Stimulated activated CD4-positive, alpha-beta T cell treated with anti-CD3 and anti-CD28 coated beads, Interleukin-4, amount 100 ng/mL, for 1 hour (primary cell): ENCODE measurements around the gene RALGAPA2.

Source experiments
- DNase-seq: peaks from one replicate; pipeline ENCODE4 v3.0.0-alpha.2; 2020

Gene RALGAPA2

DNA sequence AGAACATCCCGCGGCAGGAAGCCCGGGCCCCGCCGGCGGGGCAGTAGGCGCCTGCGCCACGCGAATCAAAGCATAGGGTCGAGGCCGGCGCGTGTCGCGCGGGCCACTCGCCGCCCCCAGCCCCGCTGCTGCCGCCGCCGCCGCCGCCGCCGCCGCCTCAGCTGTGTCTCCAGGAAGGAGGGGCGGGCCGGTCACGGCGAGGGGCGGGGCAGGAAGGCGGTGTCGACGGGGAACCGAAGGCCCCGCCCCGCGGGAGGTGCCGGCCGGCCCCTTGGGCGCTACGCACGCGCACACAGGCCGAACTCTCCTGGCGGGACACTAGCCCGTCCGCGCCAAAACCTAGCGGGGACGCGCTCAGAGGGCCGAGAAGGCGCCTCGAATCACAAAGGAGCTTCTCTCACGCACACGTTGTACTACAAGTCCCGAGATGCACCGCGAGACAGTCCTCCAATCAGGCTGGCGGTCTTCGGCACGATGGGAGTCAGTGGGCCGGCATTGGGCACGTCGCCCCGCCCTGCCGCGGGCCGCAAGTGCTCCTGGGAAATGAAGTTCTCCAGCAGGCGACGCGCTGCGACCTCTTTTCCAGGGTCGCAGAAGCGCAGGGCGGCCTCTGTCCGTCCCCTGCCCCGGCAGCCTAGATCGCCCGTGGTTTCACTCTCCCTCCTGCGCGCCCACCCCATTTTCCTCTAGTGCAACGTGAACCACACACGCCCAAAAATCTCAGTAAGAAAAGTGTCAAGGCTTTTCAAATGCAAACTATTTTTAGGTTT lies at the start of gene RALGAPA2:
Gene RALGAPA2, minus strand, starts transcription at position 171 of the 770 bp plus-strand sequence. Its CDS starts 164 bp downstream, at position 7.
- DNase-seq: peak; percentile 97

DNA sequence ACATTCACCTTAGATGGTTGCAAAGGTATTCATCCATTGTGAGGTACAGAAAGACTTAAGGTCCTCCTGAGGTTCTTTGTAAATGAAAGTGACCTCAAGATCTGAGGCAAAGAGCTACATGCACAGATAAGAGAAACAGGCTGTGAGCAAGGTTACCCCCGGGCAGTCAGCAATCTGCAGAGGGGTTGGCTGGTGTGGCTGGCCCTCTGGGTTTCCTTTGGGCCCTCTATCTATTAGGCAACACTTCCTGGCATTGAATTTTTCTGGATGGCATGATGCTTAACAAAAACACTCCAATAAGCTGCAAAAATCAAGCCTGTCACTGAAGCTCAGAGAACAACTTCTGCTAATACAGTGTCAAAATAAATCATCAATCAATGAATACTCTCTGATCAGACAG lies 48.9 kb upstream of the RALGAPA2 start:
- no peak for DNase-seq

DNA sequence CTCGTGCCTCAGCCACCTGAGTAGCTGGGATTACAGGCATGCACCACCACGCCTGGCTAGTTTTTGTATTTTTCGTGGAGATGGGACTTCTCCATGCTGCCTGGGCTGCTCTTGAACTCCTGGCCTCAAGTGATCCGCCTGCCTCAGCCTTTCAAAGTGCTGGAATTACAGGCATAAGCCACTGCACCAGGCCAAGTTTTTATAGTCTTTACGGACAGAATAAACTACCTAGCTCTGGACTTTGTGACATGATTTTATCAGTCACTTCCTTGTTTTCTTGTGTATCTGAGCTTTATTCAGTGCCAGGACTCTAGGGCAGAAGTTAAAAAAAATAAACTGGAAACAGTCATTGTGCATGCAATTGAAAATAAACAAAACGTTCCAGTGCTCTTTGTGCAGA lies 46.7 kb upstream of the RALGAPA2 start:
- DNase-seq: no peak

DNA sequence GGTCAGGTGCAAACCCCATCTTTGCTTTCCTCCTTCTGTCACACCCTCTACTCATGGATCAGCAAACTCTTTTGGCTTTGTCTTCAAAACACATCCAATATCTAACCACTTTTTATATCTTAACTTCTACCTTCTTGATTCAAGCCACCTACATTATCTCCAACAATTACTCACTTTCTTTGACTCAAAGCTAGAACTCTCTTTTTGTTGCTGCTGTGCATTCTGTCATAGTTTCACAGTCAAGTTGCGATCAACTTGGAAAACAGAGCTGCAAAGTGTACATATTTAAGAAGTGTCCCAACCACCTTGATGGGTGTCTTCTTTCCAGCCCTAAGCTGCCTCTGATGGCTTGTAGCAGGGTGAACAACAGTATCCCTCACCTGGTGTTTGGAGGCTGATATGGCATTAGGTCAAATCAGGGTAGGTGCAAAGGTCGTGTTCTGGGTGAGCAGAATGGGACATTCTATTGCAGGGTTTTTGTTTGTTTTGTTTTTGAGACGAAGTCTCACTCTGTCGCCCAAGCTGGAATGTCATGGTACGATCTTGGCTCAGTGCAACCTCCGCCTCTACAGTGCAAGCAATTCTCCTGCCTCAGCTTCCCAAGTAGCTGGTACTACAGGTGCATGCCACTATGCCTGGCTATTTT lies 43.4 kb upstream of the RALGAPA2 start:
- DNase-seq: no peak

DNA sequence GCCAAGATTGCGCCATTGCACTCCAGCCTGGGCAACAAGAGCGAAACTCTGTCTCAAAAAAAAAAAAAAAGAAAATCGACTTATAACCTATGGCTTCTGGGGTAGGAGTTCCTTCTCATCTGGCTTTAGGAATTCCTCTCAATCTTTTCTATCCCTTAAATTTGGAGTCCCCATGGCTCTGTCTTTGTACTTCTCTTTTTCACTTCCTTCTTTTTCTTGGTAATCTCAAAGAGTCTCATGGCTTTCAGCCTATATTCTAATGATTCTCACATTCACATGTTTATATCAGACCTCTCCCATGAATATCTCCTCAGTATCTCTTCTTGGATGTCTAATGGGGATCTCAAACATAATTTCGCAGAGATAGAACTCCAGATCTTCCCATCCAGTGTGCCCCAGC lies 42.8 kb upstream of the RALGAPA2 start:
- DNase-seq: no peak

DNA sequence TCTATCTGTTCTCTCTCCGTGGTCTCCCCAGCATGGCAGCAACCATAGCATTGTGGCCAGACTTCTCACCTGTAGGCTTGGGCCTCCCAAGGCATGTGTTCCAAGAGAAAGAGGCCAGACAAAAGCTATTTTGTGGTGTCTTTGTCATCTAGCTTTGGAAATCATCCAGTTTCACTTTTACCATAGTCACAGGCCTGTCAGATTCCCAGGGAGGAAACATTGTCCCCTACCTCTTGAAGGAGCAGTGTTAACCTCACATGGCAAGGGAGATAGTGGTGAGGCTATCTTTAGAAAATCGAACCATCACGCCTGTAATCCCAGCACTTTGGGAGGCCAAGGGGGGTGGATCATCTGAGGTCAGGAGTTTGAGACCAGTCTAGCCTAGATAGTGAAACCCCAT lies 42.3 kb upstream of the RALGAPA2 start:
- DNase-seq: no peak

DNA sequence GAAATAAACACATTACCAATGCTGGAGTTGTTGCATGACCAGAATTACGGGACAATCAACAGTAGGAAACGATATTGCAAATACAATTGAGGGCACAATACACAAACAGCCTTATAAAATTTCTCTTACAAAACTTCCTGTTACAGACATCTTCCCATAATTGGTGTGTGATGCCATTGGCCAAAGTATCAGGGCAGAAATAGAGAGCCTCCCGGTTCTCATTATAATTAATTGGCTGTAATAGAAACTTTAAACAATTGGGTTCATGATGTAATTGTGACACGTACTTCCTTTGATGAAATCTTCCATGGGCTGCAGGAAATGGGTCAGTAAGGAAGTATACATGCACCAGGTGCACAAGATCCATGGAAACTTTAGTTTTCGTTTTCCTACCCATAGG lies 40.3 kb upstream of the RALGAPA2 start:
- no peak for DNase-seq

DNA sequence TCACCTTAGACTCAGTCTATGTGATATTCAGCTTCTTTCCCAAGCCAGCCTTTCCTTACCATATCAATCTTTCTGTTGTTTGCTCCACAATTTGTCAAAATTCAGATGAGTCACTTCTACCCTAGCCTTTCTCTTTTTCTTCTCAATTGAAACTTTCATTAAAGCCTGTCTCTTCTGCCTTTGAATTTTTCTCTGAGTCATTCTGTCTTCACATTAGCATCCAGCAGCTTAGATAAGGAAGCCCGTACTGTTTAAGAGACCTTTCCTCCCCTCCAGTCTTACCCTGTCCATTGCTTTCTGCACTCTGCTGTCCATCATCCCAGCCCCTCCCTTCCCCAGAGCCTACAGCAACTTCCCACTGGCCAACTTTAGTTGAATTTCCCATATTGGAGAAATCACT lies 34.9 kb upstream of the RALGAPA2 start:
- no peak for DNase-seq

DNA sequence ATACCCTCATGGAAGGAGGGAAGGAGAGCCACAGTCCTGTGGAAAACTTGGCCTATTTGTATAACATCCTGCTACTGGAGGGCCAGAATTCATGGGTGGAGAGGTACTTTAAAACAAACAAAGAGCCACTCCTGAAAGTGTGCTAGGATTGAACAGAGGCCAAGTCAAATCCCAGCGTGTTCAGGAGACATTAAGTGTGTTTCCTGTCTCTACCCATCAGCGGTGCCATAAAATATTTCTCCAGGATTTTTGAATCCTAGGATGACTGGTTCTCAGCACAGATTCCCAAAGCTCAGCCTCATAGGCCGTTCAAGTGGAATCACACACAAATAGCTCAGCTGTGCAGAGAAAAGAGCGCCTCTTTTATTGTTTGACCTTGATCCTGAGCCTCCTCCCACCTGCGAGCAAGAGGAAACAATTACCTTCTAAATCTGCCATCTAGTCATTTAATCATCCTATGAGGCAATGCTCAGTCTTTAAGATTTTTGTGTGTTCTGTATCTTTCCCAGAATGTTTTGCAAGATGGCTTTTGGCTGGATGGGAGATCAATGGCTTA lies 31.8 kb upstream of the RALGAPA2 start:
- no peak for DNase-seq

DNA sequence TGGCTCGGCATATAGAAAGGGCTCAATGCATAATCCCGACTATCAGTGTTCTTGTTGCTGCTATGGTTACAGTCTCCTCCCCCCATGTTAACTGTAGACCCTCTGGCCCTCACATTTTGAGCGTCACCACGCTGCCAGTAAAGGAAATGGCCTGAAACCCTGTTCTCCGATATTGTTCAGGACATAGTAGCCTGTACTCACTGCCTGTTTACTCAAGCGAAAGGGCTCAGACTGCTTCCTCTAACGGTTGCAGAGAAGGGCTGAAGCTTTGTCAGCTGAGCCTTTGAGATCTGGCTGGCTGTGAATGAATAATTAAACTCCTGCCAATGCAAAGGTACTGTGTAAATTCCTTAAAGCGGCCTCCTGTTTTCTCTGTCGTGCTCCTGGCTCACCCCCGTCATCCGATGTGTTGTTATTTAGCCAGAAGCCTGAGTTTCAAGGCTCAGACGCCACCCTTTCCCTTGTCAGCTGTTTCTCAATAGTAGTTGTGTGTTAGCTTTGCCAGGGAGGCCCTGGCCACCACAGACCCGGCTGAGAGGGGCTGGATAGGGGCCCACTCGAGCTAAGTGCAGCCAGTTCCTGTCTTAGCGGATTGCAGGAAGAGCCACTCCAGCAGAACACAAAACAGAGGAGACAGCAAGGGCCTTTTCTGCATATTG lies 31.2 kb upstream of the RALGAPA2 start:
- DNase-seq: no peak

DNA sequence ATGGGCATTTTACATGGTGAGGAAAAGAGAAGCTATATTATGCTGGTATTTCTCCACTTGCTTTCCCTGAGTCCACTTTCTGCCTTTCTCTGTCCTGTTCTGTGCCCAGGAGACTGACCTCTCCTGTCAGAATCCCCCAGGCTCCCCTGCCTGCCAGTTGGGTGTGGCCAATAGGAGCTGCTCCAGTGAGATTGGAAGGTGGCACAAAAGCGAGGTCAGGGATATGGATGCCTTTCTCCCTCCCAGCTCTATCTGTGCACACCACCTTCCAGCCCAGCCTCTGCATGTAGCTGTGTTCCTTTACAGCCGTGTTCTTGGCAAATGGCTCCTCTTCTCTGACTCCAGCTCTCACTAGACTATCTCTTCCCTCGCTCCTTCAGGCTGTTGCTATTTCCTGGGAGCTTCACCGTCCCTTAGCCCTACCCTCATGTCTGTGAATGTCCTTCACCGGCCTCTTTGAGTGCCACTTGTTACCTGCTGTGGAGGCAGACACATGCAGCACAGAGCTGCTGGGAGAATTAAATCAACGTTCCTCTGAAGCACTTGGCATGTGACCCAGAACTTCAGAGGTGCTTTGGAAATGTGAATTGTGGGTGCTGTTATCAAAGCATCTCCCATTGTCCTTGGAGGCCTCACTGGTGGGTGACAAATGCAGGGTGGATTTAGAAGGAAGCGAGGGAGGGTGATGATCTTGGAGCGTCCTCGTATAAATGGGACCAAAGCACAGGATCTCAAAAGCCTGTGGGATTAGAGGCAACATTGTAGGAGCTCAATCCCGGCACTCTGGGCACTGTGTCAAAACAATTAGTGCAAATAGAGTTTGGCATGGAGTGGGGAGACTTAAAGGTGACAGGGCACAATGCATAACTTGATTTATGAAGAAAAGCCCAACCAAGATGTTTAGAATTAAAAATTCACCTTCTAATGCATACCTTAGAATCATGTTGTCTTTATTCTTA lies 28.9 kb upstream of the RALGAPA2 start:
- no peak for DNase-seq

DNA sequence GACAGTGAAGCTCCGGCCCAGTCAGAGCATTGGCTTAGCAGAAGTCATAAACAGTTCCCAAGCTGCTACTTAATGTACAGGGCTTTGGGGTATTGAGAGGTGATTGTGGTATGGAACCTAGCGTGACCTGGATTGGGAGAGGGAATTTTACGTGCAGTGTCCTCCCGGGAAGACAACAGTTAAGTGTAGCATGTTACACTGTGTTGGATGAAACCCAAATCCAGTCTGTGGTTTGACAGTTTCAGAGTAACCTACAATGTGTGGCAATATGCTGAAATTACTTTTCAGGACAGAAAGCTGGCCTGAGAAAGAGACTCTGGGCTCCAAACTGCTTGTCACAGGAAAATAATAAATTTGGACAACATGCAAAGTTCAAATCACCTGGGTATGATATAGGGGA lies 28.1 kb upstream of the RALGAPA2 start:
- DNase-seq: no peak

DNA sequence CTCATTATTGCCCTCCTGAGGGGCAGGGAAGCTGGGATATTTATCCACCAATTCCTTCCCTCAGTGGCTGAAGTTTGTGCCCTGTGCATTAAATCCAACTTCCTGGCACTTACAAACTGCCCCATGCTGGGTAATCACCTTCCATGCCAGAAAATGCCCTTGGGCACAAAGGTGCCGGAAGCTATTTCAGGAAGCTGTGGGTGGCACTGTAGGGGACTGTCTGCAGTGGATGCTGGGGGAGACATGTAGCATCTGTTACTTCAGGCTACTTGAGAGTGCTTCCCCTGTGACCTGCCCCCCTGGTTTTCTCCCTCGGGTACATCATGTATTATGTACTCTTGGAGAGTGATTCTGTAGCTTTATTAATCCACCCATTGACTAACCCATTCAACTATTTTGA lies 24.7 kb upstream of the RALGAPA2 start:
- no peak for DNase-seq

DNA sequence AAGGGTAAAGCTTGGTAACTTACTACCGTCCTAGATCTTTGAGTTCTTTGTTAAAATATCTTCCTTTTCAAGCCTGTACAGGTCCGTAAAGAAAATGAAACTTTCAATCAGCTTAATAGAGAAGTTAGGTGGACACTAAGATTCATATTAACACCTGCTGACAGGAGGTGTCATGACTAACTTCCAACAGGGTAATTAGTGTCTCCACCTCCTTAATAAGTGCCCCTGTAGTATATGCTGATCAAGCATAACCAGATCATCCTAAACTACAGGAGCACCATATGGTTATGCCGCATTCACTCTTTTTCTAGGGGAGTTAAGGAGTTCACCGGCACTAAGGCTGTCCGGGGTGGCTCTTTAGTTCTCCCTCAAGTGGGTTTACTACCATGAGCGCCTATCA lies 23.9 kb upstream of the RALGAPA2 start:
- DNase-seq: no peak

DNA sequence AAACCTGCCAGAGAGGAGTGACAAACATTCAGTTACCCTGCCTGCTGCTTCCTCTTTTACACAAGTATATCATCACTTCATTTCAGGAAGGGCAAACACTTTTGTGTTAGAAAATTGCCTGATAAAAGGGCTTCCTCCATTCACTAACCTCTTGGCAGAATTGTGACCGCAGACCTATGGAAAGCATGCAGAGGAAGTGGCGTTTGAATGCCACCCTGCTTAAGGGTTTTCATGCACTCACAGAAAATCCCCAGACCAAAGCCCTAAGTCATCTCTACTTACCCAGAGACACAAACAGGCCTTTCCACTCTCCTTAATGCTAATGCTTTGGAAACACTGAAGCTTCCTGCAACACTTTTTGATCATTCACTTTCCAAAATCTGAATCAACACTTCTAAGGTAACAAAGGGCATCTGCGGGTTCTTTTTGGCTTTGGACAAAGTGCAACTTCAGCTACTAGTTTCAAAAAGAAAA lies 22.1 kb upstream of the RALGAPA2 start:
- no peak for DNase-seq

DNA sequence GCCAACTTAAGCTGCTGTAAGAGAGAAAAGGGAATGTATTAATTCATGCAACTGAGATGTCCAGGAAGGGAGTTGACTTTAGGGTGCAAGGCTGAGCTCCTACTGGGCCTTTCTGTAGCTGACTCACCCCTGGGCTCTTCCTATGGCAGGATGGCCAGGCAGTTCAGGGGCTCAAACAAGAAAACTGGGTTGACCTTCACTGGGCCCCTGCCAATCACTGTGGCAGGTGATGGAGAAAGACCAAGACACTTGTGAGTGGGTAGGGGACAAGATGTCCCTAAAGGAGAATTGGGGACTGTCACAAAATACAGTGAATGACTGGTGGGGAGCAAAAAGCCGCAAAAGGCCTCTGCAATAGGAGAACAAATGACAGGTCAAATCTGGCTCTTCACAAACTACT lies 21.5 kb upstream of the RALGAPA2 start:
- DNase-seq: no peak

DNA sequence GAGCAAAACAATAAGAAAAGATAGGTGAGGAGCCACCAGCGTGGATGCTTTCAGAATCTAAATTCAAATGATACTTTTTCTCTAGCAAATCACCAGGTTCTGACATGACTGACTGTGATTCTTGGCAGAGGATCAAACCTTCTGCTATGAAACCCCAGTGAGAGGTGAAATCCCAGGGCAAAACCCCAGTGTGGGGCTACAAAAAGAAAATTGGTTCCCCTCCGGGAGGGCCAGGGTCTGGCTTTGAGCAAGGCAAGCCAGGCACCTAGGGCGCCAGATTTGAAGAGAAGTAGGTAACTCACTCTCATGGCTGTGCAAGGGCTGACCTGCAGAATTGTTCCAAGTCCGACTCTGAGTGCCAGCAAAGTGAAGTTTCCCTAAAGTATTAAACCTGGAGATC lies 20.2 kb upstream of the RALGAPA2 start:
- no peak for DNase-seq

DNA sequence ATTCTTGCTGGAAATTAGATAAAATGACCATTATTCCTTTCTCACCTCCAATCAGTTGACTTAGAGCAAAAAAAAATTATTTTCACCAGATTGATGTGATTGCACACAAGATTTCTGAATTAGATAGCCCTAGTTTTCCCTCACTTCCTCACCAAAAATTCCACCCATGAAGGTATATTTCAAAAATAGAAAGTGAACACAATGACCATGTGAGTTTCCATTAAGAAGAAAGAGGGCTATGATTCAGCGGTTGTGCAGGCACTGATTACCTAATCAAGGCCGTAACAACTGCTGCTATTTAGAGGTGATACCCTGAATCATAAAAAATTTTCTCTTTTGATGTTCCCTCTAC lies 19.5 kb upstream of the RALGAPA2 start:
- no peak for DNase-seq

DNA sequence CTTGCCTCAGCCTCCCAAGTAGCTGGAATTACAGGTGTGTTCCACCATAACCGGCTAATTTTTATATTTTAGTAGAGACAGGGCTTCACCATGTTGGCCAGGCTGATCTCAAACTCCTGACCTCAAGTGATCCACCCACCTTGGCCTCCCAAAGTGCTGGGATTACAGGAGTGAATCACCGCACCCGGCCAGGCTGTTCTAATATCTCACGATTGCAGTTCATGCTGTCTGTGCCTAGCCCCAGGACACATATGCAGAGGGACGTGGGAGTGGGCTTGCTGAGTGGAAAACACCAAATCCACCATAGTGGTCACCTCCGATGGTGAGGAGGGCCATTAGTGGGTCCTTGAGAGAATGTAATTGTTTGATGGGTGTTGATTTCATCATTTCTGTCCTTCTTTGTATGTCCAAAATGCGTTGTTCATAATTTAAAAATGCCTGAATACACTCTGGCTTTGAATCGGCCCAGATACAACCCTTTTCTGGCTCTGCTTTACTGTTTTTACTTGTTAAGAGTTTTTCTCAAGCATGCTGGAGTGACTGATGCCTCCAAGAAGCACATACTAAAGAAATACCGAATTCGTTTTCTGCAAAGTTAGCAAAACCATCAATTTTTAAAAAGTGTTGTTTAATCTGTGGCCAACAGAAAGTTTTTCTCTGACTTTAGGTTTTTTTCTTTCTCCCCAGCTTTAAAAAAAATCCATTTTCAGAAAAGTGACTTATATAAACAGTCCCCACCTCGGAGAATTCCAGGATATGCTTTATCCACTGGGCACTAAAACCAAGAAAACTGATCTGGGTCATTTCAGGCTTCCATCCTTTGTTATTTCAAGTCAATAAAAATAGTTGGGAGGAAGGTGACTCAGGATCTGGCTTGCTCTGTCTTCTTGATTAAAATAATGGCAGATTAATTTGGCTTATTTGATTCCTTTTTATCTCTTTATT lies 18.8 kb upstream of the RALGAPA2 start:
- no peak for DNase-seq

DNA sequence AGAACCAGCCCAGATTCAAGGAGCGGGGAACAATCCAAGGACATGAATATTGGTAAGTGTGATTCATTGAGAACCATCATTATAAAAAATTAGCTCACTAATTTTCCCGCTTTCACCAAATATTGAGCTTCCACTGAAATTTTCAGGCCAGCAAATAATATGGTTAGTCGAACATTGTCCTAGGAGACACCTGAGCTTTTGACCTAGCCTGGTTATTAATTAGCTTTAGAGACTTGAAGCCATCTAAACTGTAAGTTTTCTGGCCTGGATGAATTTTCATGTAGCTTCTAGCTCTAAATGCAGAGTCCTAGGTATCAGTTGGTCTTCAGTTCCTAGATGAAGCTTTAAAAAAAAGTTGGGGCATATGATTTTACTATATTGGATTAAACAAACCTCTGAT lies 17.1 kb upstream of the RALGAPA2 start:
- no peak for DNase-seq

DNA sequence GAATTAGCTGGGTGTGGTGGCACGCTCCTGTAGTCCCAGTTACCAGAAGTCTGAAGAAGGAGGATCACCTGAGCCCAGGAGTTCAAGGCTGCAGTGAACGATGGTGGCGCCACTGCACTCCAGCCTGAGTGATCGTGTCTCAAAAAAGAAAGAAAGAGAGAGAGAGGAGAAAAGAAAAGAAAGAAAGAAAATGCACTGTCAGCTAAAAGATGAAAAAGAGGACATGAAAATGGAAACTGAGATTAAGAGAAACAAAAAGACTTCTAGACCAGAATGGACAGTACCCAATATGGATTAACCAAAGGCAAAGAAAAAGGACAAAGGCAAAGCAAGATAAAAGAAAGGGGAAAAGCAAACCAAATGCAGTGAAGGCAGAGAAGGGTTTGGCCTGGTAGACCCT lies 9.0 kb upstream of the RALGAPA2 start:
- DNase-seq: no peak

DNA sequence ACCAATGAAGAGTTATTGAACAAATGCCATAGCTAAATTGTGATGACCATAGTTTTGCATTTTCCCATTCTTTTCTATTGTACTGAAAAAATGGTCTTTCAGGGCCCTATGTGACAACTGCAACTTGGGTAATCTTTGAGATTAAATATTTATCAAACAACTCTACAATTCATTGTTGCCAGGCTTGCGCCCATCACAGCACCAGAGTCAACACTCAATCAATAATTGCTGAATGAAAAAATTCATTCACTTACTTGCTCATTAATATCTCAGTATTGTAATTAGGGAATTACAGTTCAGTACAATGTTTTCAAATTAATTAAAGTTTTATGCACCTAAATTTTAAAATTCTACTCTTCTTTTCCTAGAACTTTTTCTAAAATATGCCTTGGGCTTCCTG lies 7.7 kb upstream of the RALGAPA2 start:
- no peak for DNase-seq
